Subcutaneous abdominal adipose tissue (tissue), 5 donors: ENCODE results near the gene SKP1.

Source experiments
- H3K27ac ChIP-seq: one replicate; pipeline ENCODE4 v1.7.0; 2013; ENCODE audit warnings: low read depth, mild to moderate bottlenecking, inconsistent platforms, low read length, moderate library complexity
- H3K27me3 ChIP-seq, 5 donors: one replicate each; pipeline ENCODE4 v1.7.0; 2013; ENCODE audit warnings: low read length in 5 of 5, inconsistent platforms in 1 of 5; ENCODE audit not compliant: control insufficient read depth in 5 of 5, insufficient read depth in 4 of 5
- H3K36me3 ChIP-seq, 5 donors: one replicate each; pipeline ENCODE4 v1.7.0; 2013; ENCODE audit warnings: low read length in 5 of 5; ENCODE audit not compliant: control insufficient read depth in 5 of 5, insufficient read depth in 5 of 5
- H3K4me1 ChIP-seq, 5 donors: one replicate each; pipeline ENCODE4 v1.7.0; 2013; ENCODE audit warnings: low read length in 5 of 5, mild to moderate bottlenecking in 3 of 5, moderate library complexity in 1 of 5; ENCODE audit not compliant: control insufficient read depth in 5 of 5, insufficient read depth in 5 of 5
- H3K4me3 ChIP-seq, 5 donors: one replicate each; pipeline ENCODE4 v1.7.0; 2013; ENCODE audit warnings: low read length in 5 of 5, low read depth in 1 of 5
- H3K9ac ChIP-seq, 5 donors: one replicate each; pipeline ENCODE4 v1.7.0; 2013; ENCODE audit warnings: low read length in 5 of 5, mild to moderate bottlenecking in 4 of 5, moderate library complexity in 3 of 5
- H3K9me3 ChIP-seq, 5 donors: one replicate each; pipeline ENCODE4 v1.7.0; 2013; ENCODE audit warnings: low read length in 5 of 5; ENCODE audit not compliant: control insufficient read depth in 5 of 5
- donor health status: healthy.
- donor health status: healthy.
- donor health status: healthy.
- donor health status: healthy.
- donor health status: healthy.

The SKP1 gene

DNA sequence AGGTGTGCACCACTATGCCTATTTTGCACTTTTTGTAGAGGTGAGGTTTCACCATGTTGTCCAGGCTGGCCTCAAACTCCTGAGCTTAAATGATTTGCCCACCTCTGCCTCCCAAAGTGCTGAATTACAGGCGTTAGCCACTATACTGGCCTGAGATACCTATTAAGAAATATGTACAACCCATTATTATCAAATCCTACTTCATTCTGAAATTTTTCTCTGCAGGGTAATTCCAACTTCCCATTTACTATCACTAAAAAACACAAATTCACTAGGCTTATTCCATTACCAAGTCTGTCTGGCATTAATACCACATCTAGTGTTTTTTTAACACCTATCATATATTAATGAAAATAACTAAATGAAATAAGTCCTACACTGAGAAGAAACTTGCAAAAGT, 30.9 kb upstream of the SKP1 start:
- H3K4me1 ChIP-seq = peaks cover 0 to 21% (median 8%) of the 10 kb centered on the region in 5 donors
- H3K27ac ChIP-seq = no peak overlapping the region
- H3K36me3 ChIP-seq = peaks cover 4 to 22% (median 17%) of the 10 kb centered on the region in 5 donors
- H3K9me3 ChIP-seq = no peaks in the 10 kb centered on the region
- no peaks in the 10 kb centered on the region for H3K27me3 ChIP-seq
- no peak overlapping the region for H3K4me3 ChIP-seq
- no peak overlapping the region for H3K9ac ChIP-seq

DNA sequence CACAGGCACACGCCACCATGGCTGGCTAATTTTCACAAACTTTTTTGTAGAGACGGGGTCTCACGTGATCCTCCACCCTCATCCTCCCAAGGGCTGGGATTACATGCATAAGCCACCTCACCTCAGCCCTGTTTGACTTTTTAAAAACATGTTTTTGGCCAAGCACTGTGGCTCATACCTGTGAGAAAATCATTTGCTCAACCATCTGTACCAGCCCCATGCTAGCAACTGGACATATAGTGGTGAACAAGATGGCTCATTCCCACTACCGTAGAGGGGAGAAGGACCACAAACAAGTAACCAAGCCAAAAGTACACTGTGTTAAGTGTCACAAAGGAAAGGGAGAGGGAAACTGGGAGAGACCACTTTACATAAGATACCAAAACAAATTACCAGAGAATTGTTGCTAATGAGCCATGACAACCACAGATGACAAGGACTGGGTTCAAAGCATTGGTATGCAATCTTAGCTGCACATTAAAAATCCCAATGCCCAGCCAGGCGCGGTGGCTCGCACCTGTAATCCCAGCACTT, 29.9 kb upstream of the SKP1 start:
- H3K4me3 ChIP-seq = no peak overlapping the region
- H3K4me1 ChIP-seq = peaks cover 0 to 16% (median 8%) of the 10 kb centered on the region in 5 donors
- H3K9ac ChIP-seq = no peak overlapping the region
- H3K27ac ChIP-seq = no peak overlapping the region
- H3K27me3 ChIP-seq = no peaks in the 10 kb centered on the region
- H3K9me3 ChIP-seq = no peaks in the 10 kb centered on the region
- H3K36me3 ChIP-seq = peaks cover 12 to 29% (median 20%) of the 10 kb centered on the region in 5 donors

DNA sequence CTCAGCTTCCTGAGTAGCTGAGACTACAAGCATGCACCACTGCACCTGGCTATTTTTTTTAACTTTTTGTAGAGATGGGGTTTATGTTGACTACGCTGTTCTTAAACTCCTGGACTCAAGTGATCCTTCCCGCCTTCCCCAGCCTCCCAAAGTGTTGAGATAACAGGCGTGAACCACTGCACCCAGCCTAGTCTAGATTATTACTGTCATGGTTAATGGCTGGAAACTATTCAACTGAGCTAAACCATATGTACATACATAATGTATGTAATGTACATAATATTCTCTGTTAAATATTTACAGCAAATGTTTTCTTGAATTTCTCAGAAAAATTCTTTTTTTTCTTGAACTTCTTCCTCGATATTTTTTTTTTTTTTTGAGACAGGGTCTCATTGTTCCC, 27.8 kb upstream of the SKP1 start:
- Histone ChIP-seq H3K4me1 (peaks cover 0 to 8% (median 5%) of the 10 kb centered on the region in 5 donors), H3K9ac (no peak overlapping the region), H3K27me3 (no peaks in the 10 kb centered on the region), H3K27ac (no peak overlapping the region), H3K9me3 (no peaks in the 10 kb centered on the region), H3K4me3 (no peak overlapping the region), H3K36me3 (peaks cover 29 to 50% (median 41%) of the 10 kb centered on the region in 5 donors)

DNA sequence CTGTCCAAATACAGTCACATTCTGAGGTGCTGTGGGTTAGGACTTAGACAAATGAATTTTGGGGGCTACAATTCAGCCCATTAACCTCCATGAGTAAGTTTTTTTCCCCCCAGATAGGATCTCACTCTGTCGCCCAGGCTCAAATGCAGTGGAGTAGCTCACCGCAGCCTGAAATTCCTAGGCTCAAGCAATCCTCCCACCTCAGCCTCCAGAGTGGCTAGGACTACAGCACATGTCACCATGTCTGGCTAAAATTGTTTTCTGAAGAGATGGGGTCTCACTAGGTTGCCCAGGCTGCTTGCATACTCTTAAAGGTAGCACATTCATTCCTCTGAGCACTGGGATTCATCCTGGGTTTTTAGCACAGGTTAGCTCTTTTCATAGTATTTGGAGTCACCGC, 26.9 kb upstream of the SKP1 start:
- Histone ChIP-seq H3K9ac (no peak overlapping the region), H3K27me3 (no peaks in the 10 kb centered on the region), H3K9me3 (no peaks in the 10 kb centered on the region), H3K4me3 (no peak overlapping the region), H3K4me1 (no peaks in the 10 kb centered on the region), H3K36me3 (peaks cover 37 to 58% (median 50%) of the 10 kb centered on the region in 5 donors), H3K27ac (no peak overlapping the region)

DNA sequence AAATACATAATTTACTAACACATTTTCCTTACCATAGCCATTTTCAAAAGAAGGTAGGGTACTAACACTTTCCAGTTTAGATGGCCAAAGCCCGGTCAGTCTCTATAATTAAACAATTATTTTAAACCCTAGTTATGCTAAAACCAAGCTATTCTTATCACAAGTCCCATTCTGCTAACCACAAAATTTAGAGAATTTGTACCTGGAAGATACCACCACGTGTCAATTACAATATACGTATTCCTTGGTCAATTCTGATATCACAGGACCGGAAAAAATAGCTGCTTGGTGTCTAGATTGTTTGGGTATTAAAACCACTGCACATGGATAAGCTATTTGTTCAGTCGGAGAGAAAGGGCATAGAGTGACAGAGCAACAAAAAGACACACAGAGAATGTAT, 18.9 kb upstream of the SKP1 start:
- Histone ChIP-seq H3K9me3 (no peaks in the 10 kb centered on the region), H3K36me3 (peaks cover 38 to 54% (median 46%) of the 10 kb centered on the region in 5 donors), H3K9ac (no peak overlapping the region), H3K4me3 (no peak overlapping the region), H3K27me3 (no peaks in the 10 kb centered on the region), H3K4me1 (no peaks in the 10 kb centered on the region), H3K27ac (no peak overlapping the region)

DNA sequence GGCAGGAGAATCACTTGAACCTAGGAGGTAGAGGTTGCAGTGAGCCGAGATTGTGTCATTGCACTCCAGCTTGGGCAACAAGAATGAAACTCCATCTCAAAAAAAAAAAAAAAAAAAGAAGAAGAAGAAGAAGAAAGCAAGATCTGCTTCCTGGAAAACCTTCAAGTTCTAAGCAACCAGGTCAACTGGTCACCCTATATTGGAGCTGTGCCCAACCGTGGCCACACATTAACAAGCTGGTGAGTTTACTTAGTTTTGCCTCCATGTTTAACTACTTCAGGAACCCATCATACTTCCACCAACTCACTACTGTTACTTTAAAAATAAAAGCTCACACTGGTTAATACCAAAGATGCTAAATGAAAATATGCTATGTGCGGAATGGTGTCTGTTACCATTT, 12.3 kb upstream of the SKP1 start:
- H3K4me3 ChIP-seq = no peak overlapping the region
- peaks cover 0 to under 1% (median 0%) of the 10 kb centered on the region in 5 donors for H3K4me1 ChIP-seq
- no peaks in the 10 kb centered on the region for H3K36me3 ChIP-seq
- H3K27ac ChIP-seq = no peak overlapping the region
- no peaks in the 10 kb centered on the region for H3K27me3 ChIP-seq
- no peak overlapping the region for H3K9ac ChIP-seq
- H3K9me3 ChIP-seq = no peaks in the 10 kb centered on the region

DNA sequence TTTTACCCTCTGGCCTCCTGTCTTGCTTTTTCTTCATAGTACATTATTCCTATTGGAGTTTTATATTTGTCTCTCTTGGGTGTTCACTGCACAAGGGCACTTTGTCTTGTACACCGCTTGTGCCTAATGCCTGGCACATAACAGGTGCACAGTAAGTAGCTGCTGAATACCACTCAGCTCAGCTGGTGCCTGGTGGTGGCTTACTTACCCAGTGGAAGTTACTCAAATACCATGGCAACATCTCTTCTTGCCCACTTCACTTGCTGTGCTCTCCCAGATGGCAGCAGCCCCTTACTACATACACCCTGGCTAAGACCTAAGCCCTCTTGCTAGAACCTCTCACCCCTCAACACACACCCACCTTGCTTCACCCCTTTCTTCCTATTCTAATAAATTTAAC, 11.3 kb upstream of the SKP1 start:
- Histone ChIP-seq H3K27ac (no peak overlapping the region), H3K36me3 (no peaks in the 10 kb centered on the region), H3K4me3 (no peak overlapping the region), H3K4me1 (peaks cover 0 to 2% (median 0%) of the 10 kb centered on the region in 5 donors), H3K27me3 (no peaks in the 10 kb centered on the region), H3K9ac (no peak overlapping the region), H3K9me3 (no peaks in the 10 kb centered on the region)

DNA sequence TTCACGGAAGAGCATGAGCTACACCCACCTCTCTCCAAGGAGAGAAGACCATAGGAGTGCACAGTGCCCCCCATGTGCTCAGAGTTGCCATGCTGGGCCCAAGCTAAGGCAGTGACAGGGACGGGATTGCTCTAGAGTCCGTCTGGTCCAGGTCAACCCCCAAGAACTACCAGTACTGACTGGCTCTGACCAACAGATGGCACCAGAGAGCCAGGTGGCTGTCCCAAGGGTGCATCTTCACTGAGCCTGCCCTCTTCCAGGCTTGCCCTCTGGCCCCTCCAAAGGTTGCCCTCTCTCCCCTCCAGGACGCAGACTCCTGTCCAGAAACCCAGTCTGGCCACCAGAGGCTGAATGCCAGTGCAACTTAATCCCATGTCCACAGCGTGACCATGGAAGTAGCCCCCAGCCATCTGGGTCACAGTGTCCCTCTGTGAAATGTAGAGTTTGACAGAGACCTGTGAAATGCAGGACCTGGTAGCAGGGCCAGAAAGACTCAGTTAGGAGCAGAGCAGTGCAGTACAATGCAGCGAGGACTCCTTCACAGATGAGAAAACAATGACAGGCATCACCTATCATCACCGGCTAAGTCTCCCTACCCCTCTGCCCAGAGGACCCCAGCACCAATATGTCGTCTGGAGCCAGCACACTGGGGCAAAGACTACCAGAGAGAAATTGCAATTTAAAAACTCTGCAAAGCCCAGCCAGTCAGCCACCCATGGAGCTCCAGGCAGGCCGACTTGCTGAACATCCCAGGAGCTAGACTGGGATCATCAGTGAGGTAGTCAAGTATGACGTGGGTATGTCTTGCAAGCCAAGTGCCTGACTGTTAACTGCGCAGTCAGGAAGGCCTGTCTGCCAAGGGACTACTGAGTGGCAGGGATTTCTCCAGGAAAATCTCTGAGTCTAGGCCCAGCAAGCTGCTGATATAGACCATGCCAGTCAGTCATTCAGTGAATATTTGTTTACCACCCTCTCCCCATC, 7.7 kb upstream of the SKP1 start:
- H3K9ac ChIP-seq = no peak overlapping the region
- no peaks in the 10 kb centered on the region for H3K36me3 ChIP-seq
- H3K27ac ChIP-seq = no peak overlapping the region
- no peaks in the 10 kb centered on the region for H3K27me3 ChIP-seq
- H3K4me1 ChIP-seq = peaks cover 0 to 2% (median 0%) of the 10 kb centered on the region in 5 donors
- H3K4me3 ChIP-seq = no peak overlapping the region
- H3K9me3 ChIP-seq = no peaks in the 10 kb centered on the region

DNA sequence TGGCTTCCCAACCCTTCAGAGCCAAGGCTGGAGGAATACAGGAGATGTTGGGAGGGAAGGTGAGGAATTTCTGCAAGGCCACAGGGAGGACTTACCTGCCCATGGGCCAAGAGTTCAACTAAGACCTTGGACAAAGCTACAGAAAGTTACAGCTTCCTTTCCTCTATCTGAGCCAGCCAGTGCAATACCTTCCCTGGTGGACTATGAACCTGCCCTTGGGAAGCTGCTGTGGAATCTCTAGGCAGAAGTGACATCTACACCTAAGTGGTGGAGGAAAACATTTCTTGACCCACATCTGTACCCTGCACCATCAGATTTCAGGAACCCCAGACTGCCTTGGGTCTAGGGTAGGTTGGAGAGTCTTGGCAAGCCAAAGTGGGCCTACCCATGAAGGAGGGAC, 6.7 kb upstream of the SKP1 start:
- H3K4me1 ChIP-seq = peaks cover 0 to 2% (median 0%) of the 10 kb centered on the region in 5 donors
- H3K36me3 ChIP-seq = no peaks in the 10 kb centered on the region
- no peaks in the 10 kb centered on the region for H3K27me3 ChIP-seq
- H3K9ac ChIP-seq = no peak overlapping the region
- H3K4me3 ChIP-seq = no peak overlapping the region
- no peak overlapping the region for H3K27ac ChIP-seq
- H3K9me3 ChIP-seq = no peaks in the 10 kb centered on the region

DNA sequence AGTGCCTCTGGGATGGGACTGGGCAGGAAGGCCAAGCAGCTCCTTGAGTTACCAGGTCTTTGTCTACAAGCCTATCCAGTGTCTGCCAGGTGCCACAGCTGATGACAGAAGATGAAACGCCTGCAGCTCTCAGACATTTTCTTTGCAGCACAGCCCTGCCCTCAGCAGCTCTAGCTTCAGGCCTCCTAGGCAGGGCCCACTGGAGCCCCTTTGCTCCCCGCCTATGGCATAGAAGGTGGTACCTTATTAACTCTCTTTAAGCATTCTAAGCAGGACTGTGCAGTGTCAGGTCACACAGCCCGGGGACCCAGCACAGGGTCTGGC, 1.3 kb upstream of the SKP1 start:
- Histone ChIP-seq H3K4me1 (peaks cover 2 to 36% (median 27%) of the 10 kb centered on the region in 5 donors), H3K9me3 (no peaks in the 10 kb centered on the region), H3K9ac (peak overlapping the region in 1 of 5 donors; percentile 96), H3K27me3 (no peaks in the 10 kb centered on the region), H3K4me3 (peak overlapping the region; percentile 33 to 98 (median 96)), H3K36me3 (peaks cover 0 to 5% (median 3%) of the 10 kb centered on the region in 5 donors), H3K27ac (no peak overlapping the region)
